ENCODE data around the gene TERT.
A peak's percentile ranks its signal among the peaks of the same experiment; 100 is the strongest.

Gene TERT

DNA sequence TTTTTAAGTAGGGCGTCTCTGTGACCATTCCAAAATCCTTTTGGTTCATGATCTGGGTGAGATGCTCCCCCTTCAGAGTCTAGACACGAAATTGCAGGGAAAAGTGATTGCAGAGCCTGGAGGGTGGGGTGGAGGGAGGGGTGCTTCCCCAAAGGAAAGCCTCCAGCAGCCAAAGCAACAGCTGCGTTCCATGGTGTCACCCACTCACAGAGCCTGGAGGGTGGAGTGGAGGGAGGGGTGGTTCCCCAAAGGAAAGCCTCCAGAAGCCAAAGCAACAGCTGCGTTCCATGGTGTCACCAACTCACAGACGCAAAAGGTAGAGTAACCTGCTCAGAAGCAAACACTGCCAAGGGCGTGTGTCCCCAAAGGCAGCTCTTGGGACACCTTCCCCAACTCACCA lies 47.1 kb downstream of the TERT start:
- ATAC-seq: no peak
- TF ChIP-seq ZFP3 (CRISPR knock-in tag; IDR thresholded peaks at IDR 0.05): no peak
- TF ChIP-seq ZFP30 (CRISPR knock-in tag; IDR thresholded peaks at IDR 0.05): no peak
- no peak for TF ChIP-seq ISL1 (CRISPR knock-in tag; IDR thresholded peaks at IDR 0.05)
- TF ChIP-seq, protein P1, sequence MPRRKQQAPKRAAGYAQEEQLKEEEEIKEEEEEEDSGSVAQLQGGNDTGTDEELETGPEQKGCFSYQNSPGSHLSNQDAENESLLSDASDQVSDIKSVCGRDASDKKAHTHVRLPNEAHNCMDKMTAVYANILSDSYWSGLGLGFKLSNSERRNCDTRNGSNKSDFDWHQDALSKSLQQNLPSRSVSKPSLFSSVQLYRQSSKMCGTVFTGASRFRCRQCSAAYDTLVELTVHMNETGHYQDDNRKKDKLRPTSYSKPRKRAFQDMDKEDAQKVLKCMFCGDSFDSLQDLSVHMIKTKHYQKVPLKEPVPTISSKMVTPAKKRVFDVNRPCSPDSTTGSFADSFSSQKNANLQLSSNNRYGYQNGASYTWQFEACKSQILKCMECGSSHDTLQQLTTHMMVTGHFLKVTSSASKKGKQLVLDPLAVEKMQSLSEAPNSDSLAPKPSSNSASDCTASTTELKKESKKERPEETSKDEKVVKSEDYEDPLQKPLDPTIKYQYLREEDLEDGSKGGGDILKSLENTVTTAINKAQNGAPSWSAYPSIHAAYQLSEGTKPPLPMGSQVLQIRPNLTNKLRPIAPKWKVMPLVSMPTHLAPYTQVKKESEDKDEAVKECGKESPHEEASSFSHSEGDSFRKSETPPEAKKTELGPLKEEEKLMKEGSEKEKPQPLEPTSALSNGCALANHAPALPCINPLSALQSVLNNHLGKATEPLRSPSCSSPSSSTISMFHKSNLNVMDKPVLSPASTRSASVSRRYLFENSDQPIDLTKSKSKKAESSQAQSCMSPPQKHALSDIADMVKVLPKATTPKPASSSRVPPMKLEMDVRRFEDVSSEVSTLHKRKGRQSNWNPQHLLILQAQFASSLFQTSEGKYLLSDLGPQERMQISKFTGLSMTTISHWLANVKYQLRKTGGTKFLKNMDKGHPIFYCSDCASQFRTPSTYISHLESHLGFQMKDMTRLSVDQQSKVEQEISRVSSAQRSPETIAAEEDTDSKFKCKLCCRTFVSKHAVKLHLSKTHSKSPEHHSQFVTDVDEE (CRISPR knock-in tag; IDR thresholded peaks at IDR 0.05): no peak
- no peak for TF ChIP-seq ZNF8 (CRISPR knock-in tag; IDR thresholded peaks at IDR 0.05)
- no peak for TF ChIP-seq ARNTL (CRISPR knock-in tag; IDR thresholded peaks at IDR 0.05; ENCODE audit: borderline replicate concordance, low read depth)
- TF ChIP-seq, protein P2, sequence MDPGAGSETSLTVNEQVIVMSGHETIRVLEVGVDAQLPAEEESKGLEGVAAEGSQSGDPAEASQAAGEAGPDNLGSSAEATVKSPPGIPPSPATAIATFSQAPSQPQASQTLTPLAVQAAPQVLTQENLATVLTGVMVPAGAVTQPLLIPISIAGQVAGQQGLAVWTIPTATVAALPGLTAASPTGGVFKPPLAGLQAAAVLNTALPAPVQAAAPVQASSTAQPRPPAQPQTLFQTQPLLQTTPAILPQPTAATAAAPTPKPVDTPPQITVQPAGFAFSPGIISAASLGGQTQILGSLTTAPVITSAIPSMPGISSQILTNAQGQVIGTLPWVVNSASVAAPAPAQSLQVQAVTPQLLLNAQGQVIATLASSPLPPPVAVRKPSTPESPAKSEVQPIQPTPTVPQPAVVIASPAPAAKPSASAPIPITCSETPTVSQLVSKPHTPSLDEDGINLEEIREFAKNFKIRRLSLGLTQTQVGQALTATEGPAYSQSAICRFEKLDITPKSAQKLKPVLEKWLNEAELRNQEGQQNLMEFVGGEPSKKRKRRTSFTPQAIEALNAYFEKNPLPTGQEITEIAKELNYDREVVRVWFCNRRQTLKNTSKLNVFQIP (CRISPR knock-in tag; IDR thresholded peaks at IDR 0.05; ENCODE audit: borderline replicate concordance, low read depth): no peak
- TF ChIP-seq ZNF70 (CRISPR knock-in tag; IDR thresholded peaks at IDR 0.05): no peak
- no peak for TF ChIP-seq RARB (CRISPR knock-in tag; IDR thresholded peaks at IDR 0.05)
- TF ChIP-seq PPARA (CRISPR knock-in tag; IDR thresholded peaks at IDR 0.05; ENCODE audit: borderline replicate concordance): no peak
- TF ChIP-seq BACH2 (CRISPR knock-in tag; IDR thresholded peaks at IDR 0.05; ENCODE audit: borderline replicate concordance): no peak
- TF ChIP-seq ZC3H10 (CRISPR knock-in tag; IDR thresholded peaks at IDR 0.05): no peak
- no peak for TF ChIP-seq ZNF565 (CRISPR knock-in tag; conservative IDR thresholded peaks at IDR 0.05; ENCODE audit: low read depth)
- TF ChIP-seq ESRRG (CRISPR knock-in tag; IDR thresholded peaks at IDR 0.05): no peak
- no peak for TF ChIP-seq GLIS3 (CRISPR knock-in tag; IDR thresholded peaks at IDR 0.05)
- TF ChIP-seq, protein P3, sequence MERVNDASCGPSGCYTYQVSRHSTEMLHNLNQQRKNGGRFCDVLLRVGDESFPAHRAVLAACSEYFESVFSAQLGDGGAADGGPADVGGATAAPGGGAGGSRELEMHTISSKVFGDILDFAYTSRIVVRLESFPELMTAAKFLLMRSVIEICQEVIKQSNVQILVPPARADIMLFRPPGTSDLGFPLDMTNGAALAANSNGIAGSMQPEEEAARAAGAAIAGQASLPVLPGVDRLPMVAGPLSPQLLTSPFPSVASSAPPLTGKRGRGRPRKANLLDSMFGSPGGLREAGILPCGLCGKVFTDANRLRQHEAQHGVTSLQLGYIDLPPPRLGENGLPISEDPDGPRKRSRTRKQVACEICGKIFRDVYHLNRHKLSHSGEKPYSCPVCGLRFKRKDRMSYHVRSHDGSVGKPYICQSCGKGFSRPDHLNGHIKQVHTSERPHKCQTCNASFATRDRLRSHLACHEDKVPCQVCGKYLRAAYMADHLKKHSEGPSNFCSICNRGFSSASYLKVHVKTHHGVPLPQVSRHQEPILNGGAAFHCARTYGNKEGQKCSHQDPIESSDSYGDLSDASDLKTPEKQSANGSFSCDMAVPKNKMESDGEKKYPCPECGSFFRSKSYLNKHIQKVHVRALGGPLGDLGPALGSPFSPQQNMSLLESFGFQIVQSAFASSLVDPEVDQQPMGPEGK (CRISPR knock-in tag; IDR thresholded peaks at IDR 0.05; ENCODE audit: borderline replicate concordance): no peak

DNA sequence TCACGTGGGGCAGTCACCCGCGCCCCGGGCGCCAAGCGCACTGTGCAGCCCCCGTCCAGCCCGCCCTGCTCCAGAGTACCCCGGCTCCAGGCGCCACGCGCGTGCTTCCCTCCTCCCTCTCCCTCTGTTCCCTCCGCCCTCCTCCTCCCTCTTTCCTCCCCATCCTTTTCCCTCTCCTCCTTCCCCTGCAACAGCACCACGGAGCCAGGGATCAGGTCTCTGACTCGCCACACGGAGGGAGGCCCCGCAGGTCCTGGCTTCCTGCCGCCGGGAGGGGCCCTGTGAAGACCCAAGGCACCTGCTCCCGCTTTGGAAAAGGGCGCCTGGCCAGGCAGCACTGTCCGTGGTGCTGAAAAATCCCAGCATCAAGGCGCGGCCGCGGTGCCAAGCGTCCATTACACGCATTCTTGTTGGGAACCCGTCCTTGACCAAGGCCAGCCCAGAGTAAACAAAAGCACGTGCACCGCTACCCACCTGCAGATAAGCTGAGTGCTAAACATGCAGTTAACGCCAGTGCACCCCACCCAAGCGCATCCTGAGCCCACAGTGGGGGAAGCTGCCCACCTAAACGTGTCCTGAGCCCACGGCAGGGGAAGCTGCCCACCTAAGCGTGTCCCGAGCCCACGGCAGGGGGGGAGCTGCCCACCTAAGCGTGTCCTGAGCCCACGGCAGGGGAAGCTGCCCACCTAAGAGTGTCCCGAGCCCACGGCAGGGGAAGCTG lies 48.0 kb downstream of the TERT start:
- TF ChIP-seq SNAI2 (CRISPR knock-in tag; IDR thresholded peaks at IDR 0.05): peak; percentile 55; the same call in 1 of the 2 replicates
- no peak for TF ChIP-seq ZNF565 (CRISPR knock-in tag; conservative IDR thresholded peaks at IDR 0.05; ENCODE audit: low read depth)
- ATAC-seq: peak; percentile 40

DNA sequence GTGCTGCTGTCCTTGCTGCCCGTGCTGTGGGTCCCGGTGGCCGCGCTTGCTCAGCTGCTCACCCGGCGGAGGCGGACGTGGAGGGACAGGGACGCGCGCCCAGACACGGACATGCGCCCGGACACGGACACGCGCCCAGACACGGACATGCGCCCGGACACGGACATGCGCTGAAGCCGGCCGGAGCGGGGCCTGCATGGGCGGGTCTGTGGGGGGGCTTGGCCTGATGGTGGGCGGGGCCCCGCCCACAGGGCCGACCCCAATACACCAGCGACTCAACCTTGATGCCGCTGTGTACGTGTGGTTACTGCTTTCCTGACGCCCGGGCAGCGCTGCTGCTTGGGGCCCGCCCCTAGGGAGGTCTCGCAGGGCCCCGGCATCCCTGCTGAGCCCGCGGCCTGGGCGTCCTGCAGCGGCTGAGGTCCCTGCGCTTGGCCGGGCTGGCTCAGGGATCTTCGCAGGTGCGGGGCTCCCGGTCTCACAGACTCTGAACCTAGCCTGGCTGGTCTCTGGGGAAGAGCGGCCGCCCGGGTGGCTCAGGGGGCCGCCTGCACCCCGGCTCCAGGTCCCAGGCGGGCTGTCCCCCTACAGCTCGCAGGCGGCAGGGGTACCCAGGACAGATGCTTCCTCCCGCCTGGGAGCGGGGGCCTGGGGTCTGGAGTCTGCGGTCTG lies 48.8 kb downstream of the TERT start:
- no peak for ATAC-seq

More for the DNA sequence above, 48.8 kb downstream of the TERT start:
- TF ChIP-seq, protein P2 (CRISPR knock-in tag; IDR thresholded peaks at IDR 0.05; ENCODE audit: borderline replicate concordance, low read depth): no peak
- TF ChIP-seq ZFP30 (CRISPR knock-in tag; IDR thresholded peaks at IDR 0.05) (no peak), ZNF565 (CRISPR knock-in tag; conservative IDR thresholded peaks at IDR 0.05; ENCODE audit: low read depth) (no peak), TOX (CRISPR knock-in tag; IDR thresholded peaks at IDR 0.05; ENCODE audit: borderline replicate concordance) (no peak), ZFP3 (CRISPR knock-in tag; IDR thresholded peaks at IDR 0.05) (no peak), ZNF70 (CRISPR knock-in tag; IDR thresholded peaks at IDR 0.05) (no peak), SNAI2 (CRISPR knock-in tag; IDR thresholded peaks at IDR 0.05) (no peak), ESRRG (CRISPR knock-in tag; IDR thresholded peaks at IDR 0.05) (no peak), GLIS3 (CRISPR knock-in tag; IDR thresholded peaks at IDR 0.05) (no peak)
- TF ChIP-seq, protein P4, sequence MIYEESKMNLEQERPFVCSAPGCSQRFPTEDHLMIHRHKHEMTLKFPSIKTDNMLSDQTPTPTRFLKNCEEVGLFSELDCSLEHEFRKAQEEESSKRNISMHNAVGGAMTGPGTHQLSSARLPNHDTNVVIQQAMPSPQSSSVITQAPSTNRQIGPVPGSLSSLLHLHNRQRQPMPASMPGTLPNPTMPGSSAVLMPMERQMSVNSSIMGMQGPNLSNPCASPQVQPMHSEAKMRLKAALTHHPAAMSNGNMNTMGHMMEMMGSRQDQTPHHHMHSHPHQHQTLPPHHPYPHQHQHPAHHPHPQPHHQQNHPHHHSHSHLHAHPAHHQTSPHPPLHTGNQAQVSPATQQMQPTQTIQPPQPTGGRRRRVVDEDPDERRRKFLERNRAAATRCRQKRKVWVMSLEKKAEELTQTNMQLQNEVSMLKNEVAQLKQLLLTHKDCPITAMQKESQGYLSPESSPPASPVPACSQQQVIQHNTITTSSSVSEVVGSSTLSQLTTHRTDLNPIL (CRISPR knock-in tag; IDR thresholded peaks at IDR 0.05; ENCODE audit: low read depth): no peak

Data from SK-N-SH treated with all-trans-retinoic acid at 6 μM for 48 hours (cell line).